HG02981 (cell line): ENCODE results near the gene ARID3C.

Experiments used
- ATAC-seq: cut with Tn5 transposase; IDR thresholded peaks from one replicate; pipeline ENCODE4 v1.9.1; 2021; ENCODE audit warnings: mild to moderate bottlenecking, moderate library complexity; ENCODE audit not compliant: unreplicated experiment

Gene ARID3C

GRCh38 chr9:34628656-34629490 lies at the start of gene ARID3C:
ARID3C (minus strand) TSS chr9:34629066; CDS start chr9:34628014, 1,052 bp downstream.
- no peak for ATAC-seq

- ATAC-seq: no peak
These were observed 47.0 kb upstream of the ARID3C start for GRCh38 chr9:34675869-34676268.

- no peak for ATAC-seq
These were observed 46.3 kb upstream of the ARID3C start for GRCh38 chr9:34675048-34675714.

- ATAC-seq: no peak
These were observed 45.6 kb upstream of the ARID3C start for GRCh38 chr9:34674440-34674839.

- ATAC-seq: no peak
These were observed 42.4 kb upstream of the ARID3C start for GRCh38 chr9:34671307-34671706.

GRCh38 chr9:34669809-34670562 lies 41.1 kb upstream of the ARID3C start:
- no peak for ATAC-seq

- ATAC-seq: peak; percentile 63
These were observed 36.8 kb upstream of the ARID3C start for GRCh38 chr9:34665381-34666250.

- peak; percentile 11 for ATAC-seq
These were observed 36.2 kb upstream of the ARID3C start for GRCh38 chr9:34665067-34665380.

GRCh38 chr9:34664281-34665066 lies 35.6 kb upstream of the ARID3C start:
- peak; percentile 59 for ATAC-seq

GRCh38 chr9:34663303-34663605 lies 34.4 kb upstream of the ARID3C start:
- ATAC-seq: no peak

- no peak for ATAC-seq
These were observed 33.8 kb upstream of the ARID3C start, which contains the start of gene CCL27 for GRCh38 chr9:34662526-34663302. CCL27 (minus strand) TSS chr9:34662657; CDS start chr9:34662633, 24 bp downstream.

- no peak for ATAC-seq
These were observed 30.9 kb upstream of the ARID3C start for GRCh38 chr9:34659592-34660253.

- no peak for ATAC-seq
These were observed 29.6 kb upstream of the ARID3C start for GRCh38 chr9:34658461-34658860.

- no peak for ATAC-seq
These were observed 28.1 kb upstream of the ARID3C start for GRCh38 chr9:34656992-34657391.

- ATAC-seq: no peak
These were observed 26.5 kb upstream of the ARID3C start for GRCh38 chr9:34655394-34655793.

- ATAC-seq: no peak
These were observed 25.6 kb upstream of the ARID3C start for GRCh38 chr9:34654323-34655051.

GRCh38 chr9:34653151-34654072 lies 24.5 kb upstream of the ARID3C start:
- ATAC-seq: no peak
